Skeletal muscle satellite cell (primary cell): ENCODE measurements around the gene SMOC2.

Experiments used
- H3K27me3 ChIP-seq: 2 replicates; pipeline ENCODE4 v1.7.0; 2013; ENCODE audit warnings: low read length; ENCODE audit not compliant: control insufficient read depth, insufficient read depth
- H3K36me3 ChIP-seq: 2 replicates; pipeline ENCODE4 v1.7.0; 2013; ENCODE audit warnings: mild to moderate bottlenecking, control low read depth, low read length; ENCODE audit not compliant: insufficient read depth
- H3K4me1 ChIP-seq: 2 replicates; pipeline ENCODE4 v1.7.0; 2013; ENCODE audit warnings: low read length; ENCODE audit not compliant: control insufficient read depth, insufficient read depth
- H3K4me2 ChIP-seq: 2 replicates; pipeline ENCODE4 v1.7.0; 2013; ENCODE audit warnings: mild to moderate bottlenecking, low read length
- H3K4me3 ChIP-seq: 2 replicates; pipeline ENCODE4 v1.7.0; 2013; ENCODE audit warnings: low read length
- H3K9ac ChIP-seq: 2 replicates; pipeline ENCODE4 v1.7.0; 2013; ENCODE audit warnings: mild to moderate bottlenecking, low read depth, low read length, moderate library complexity
- H3K9me3 ChIP-seq: replicated peaks from 2 replicates; pipeline ENCODE4 v1.7.0; 2013; ENCODE audit warnings: mild to moderate bottlenecking, control low read depth, low read length

Gene SMOC2

DNA sequence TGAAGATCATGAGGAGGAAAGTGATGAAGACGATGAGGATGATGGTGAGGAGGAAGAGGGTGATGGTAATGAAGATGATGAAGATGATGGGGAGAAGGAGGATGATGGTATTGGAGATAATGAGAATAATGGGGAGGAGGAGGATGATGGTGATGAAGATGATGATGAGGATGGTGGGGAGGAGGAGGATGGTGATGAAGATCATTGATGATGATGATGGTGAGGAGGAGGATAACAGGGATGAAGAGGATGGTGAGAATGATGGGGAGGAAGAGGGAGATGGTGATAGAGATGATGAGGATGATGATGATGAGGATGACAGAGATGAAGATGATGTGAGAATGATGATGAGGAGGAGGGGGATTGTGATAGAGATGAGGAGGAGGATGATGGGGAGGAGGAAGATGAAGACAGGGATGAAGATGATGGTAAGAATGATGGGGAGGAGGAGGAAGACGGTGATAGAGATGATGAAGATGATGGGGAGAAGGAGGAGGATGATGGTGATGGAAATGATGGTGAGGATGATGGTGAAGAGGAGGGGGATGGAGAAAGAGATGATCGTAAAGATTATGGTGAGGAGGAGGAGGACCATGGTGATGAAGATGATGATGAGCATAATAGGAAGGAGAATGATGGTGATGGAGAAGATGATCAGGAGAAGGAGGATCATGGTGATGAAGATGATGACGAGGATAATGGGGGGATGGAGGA lies 273.7 kb downstream of the SMOC2 start:
- Histone ChIP-seq H3K9ac (no peak overlapping the region), H3K9me3 (peaks cover 18% of the 10 kb centered on the region)

DNA sequence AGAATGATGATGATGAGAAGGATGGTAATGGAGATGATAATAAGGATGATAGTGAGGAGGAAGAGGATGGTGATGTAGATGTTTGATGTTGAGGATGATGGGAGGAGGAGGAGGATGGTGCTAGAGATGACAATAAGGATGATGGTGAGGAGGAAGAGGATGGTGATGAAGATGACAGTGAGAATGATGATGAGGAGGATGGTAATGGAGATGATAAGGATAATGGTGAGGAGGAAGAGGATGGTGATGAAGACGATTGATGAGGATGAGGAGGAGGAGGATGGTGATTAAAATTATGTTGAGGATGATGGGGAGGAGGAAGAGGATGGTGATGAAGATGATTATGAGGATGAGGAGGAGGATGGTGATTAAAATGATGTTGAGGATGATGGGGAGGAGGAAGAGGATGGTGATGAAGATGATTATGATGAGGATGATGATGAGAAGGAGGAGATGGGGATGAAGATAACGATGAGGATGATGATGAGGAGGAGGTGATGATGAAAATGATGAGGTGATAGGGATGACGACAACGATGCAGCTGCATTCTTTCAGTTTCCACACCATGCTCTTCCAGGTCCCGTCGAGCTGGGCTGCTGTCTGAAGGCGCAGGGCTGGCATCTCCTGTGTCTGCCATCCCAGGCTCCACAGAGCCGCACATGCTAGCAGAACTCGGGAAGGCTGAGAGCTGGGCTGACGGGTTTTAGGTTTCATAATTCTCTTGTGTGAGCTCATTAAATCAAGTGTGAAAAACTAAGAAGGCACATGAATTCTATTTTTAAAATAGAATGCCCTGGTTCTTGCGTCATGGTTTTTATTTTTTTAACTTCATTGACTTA lies 274.9 kb downstream of the SMOC2 start:
- Histone ChIP-seq H3K4me2 (no peak overlapping the region), H3K36me3 (no peaks in the 10 kb centered on the region), H3K27me3 (no peaks in the 10 kb centered on the region), H3K9ac (no peak overlapping the region), H3K4me1 (no peaks in the 10 kb centered on the region), H3K9me3 (peaks cover 18% of the 10 kb centered on the region), H3K4me3 (no peak overlapping the region)

More for the DNA sequence above, 273.7 kb downstream of the SMOC2 start:
- H3K4me3 ChIP-seq: no peak overlapping the region
- H3K4me1 ChIP-seq: no peaks in the 10 kb centered on the region
- no peaks in the 10 kb centered on the region for H3K36me3 ChIP-seq
- H3K4me2 ChIP-seq: no peak overlapping the region
- H3K27me3 ChIP-seq: no peaks in the 10 kb centered on the region

DNA sequence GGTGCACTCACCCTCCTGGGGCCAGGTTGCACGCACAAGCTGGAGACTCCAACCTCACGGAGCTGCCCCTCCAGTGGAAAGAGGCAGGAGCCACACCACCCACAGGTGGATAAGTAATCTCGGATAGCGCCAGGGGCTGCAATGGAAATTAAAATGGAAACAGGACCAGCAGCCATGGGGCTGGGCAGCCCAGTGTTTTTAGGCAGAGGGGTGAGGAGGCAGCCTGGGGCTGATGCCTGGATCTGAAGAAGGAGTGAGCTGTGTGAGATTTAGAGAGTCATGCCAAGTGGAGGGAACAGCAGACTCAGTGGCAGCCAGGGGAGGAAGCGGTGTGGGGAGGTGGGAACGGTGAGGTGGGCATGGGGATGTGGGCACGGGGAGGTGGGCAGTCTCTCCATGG lies 275.6 kb downstream of the SMOC2 start:
- Histone ChIP-seq H3K4me2 (no peak overlapping the region), H3K4me3 (no peak overlapping the region), H3K9ac (no peak overlapping the region), H3K4me1 (no peaks in the 10 kb centered on the region), H3K9me3 (peaks cover 18% of the 10 kb centered on the region), H3K36me3 (no peaks in the 10 kb centered on the region), H3K27me3 (no peaks in the 10 kb centered on the region)

DNA sequence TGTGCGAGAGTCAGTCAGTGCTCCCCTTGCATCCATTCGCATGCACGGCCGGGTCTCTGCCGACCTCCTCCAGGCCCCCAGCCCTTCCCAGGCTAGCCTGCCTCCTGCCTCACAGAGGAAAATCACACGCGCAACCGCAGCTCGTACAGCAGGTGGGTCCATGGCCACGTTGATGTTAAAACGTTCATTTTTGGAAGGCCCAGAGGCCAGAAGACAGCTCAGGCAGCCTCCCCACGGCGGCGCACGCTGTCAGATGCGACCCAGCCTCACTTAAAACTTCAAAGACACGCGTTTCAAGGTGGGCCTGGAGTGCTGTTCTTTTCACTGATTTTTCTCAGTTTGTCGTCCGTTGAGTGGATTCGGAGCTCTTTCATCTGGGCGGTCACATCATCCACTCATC lies 276.5 kb downstream of the SMOC2 start:
- no peaks in the 10 kb centered on the region for H3K27me3 ChIP-seq
- H3K4me2 ChIP-seq: no peak overlapping the region
- H3K9me3 ChIP-seq: peaks cover 20% of the 10 kb centered on the region
- H3K4me3 ChIP-seq: no peak overlapping the region
- no peak overlapping the region for H3K9ac ChIP-seq
- no peaks in the 10 kb centered on the region for H3K36me3 ChIP-seq
- H3K4me1 ChIP-seq: no peaks in the 10 kb centered on the region
